ENCODE measurements around the gene PDE8A.

DNA sequence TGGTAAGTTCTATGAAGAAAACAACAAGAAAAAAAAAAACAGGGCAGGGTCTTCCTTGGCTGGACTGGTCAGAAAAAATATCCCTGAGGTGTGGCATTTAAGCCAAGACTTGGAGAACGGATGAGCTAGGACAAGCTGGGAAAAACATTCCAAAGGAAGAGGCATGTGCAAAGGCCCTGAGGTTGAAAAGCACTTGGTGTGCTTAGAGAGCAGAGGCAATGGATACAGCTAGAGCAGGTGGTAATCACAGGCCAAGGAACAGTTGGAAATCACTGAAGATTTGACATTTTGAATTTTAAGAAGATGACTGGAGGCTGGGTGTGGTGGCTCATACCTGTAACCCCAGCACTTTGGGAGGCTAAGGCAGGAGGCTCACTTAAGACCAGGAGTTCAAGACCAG, 42.9 kb upstream of the PDE8A start:
- TF ChIP-seq, protein P1, sequence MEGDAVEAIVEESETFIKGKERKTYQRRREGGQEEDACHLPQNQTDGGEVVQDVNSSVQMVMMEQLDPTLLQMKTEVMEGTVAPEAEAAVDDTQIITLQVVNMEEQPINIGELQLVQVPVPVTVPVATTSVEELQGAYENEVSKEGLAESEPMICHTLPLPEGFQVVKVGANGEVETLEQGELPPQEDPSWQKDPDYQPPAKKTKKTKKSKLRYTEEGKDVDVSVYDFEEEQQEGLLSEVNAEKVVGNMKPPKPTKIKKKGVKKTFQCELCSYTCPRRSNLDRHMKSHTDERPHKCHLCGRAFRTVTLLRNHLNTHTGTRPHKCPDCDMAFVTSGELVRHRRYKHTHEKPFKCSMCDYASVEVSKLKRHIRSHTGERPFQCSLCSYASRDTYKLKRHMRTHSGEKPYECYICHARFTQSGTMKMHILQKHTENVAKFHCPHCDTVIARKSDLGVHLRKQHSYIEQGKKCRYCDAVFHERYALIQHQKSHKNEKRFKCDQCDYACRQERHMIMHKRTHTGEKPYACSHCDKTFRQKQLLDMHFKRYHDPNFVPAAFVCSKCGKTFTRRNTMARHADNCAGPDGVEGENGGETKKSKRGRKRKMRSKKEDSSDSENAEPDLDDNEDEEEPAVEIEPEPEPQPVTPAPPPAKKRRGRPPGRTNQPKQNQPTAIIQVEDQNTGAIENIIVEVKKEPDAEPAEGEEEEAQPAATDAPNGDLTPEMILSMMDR (IDR thresholded peaks at IDR 0.05): no peak
- no peak for TF ChIP-seq EZH2 (IDR thresholded peaks at IDR 0.05)
- TF ChIP-seq EZH2phosphoT487 (IDR thresholded peaks at IDR 0.05): no peak

Measured in neural progenitor cell (in vitro differentiated cells).